K562 (cell line): Measurements from ENCODE around the gene AP2M1. TPM values are rescaled to one million over a fixed set of nuclear protein-coding genes. Genes with fewer than 3 reads are reported as not detected.

ENCODE experiments used
- CEBPG ChIP-seq, 3 experiments: fragments of 200-800 bp in 1 of 3; sonication (Bioruptor generic) in 1 of 3; sonication (generic) in 1 of 3; formaldehyde crosslinking in 1 of 3; IDR thresholded peaks in 2 of 3; conservative IDR thresholded peaks in 1 of 3; 2 replicates each; pipeline versions ENCODE4 v1.6.1 to v1.8.0; 2016 to 2022; ENCODE audit warnings: missing compliant biosample characterization in 2 of 3, missing genetic modification characterization in 2 of 3, mild to moderate bottlenecking in 1 of 3, missing genetic modification reagents in 1 of 3
- CHD2 ChIP-seq: IDR thresholded peaks from 2 replicates; pipeline ENCODE4 v1.6.1; 2011; ENCODE audit warnings: low read depth, low read length
- GABPB2 ChIP-seq: fragments of 250-450 bp; sonication (Bioruptor Pico); conservative IDR thresholded peaks from 2 replicates; pipeline ENCODE4 v1.5.1; 2021; ENCODE audit warnings: mild to moderate bottlenecking
- GATAD2B ChIP-seq: fragments of 450-650 bp; IDR thresholded peaks from 2 replicates; pipeline ENCODE4 v1.6.1; 2017; ENCODE audit warnings: mild to moderate bottlenecking, borderline replicate concordance
- HCFC1 ChIP-seq: IDR thresholded peaks from 2 replicates; pipeline ENCODE4 v1.6.1; 2012; ENCODE audit warnings: low read depth, low read length, improper control_type of control experiment
- JUND ChIP-seq, 2 experiments: IDR thresholded peaks; 2 replicates in 1 of 2; 3 replicates in 1 of 2; pipeline ENCODE4 v1.6.1; 2011; ENCODE audit warnings: borderline replicate concordance in 2 of 2, low read depth in 2 of 2, low read length in 2 of 2, improper control_type of control experiment in 1 of 2, missing biosample characterization in 1 of 2, missing genetic modification characterization in 1 of 2, missing genetic modification reagents in 1 of 2
- LEF1 ChIP-seq: fragments of 450-650 bp; IDR thresholded peaks from 2 replicates; pipeline ENCODE4 v1.6.1; 2016; ENCODE audit warnings: mild to moderate bottlenecking
- NR2F6 ChIP-seq: fragments of 450-650 bp; formaldehyde crosslinking; IDR thresholded peaks from 2 replicates; pipeline ENCODE4 v1.4.0; 2020; ENCODE audit warnings: mild to moderate bottlenecking
- OTX1 ChIP-seq: fragments of 450-650 bp; formaldehyde crosslinking; IDR thresholded peaks from 2 replicates; pipeline ENCODE4 v1.4.0; 2022; ENCODE audit warnings: mild to moderate bottlenecking
- PHF21A ChIP-seq: fragments of 450-650 bp; IDR thresholded peaks from 2 replicates; pipeline ENCODE4 v1.6.1; 2017; ENCODE audit warnings: low read depth, borderline replicate concordance
- POLR2AphosphoS5 ChIP-seq: IDR thresholded peaks from 2 replicates; pipeline ENCODE4 v1.6.1; 2011; ENCODE audit warnings: mild to moderate bottlenecking, low read depth, low read length, moderate library complexity; ENCODE audit not compliant: control insufficient read depth, insufficient read depth
- SMARCA4 ChIP-seq: fragments of 450-650 bp; IDR thresholded peaks from 2 replicates; pipeline ENCODE4 v1.6.1; 2016
- SRSF7 ChIP-seq: fragments of 200-400 bp; formaldehyde crosslinking; optimal IDR thresholded peaks from 2 replicates; pipeline ENCODE3; 2017; ENCODE audit warnings: mild to moderate bottlenecking, low read depth, low read length
- U2AF2 ChIP-seq: fragments of 200-400 bp; formaldehyde crosslinking; optimal IDR thresholded peaks from 2 replicates; pipeline ENCODE3; 2017; ENCODE audit warnings: low read depth, mild to moderate bottlenecking, low read length
- ZKSCAN8 ChIP-seq: fragments of 200-800 bp; sonication (Bioruptor generic); IDR thresholded peaks from 2 replicates; pipeline ENCODE4 v1.6.1; 2016; ENCODE audit warnings: missing genetic modification characterization, missing compliant biosample characterization
- ZNF699 ChIP-seq: fragments of 250-450 bp; sonication (Bioruptor Pico); IDR thresholded peaks from 2 replicates; pipeline ENCODE4 v1.8.0; 2021; ENCODE audit warnings: mild to moderate bottlenecking, moderate library complexity; ENCODE audit not compliant: insufficient replicate concordance
- polyA plus RNA-seq, 8 experiments: library from polyadenylated mRNA; depleted of rRNA in 4 of 8; stranded (reverse) in 5 of 8; unstranded in 3 of 8; fragments of >200 nt; fragmentation: Nextera tagmentation in 2 of 8; fragmentation: Illumina TruSeq in 1 of 8; extraction: Ambion mirVana in 2 of 8; extraction: Trizol in 1 of 8; gene quantifications; 2 replicates each; pipeline versions ENCODE4 v1.2.1 to v1.2.3, GENCODE V29; 2011 to 2014; ENCODE audit warnings: inconsistent platforms in 1 of 8, missing spikeins in 1 of 8
- total RNA-seq, 7 experiments: library from RNA; depleted of rRNA in 6 of 7; stranded (reverse); fragments of >200 nt in 6 of 7; fragmentation: Illumina TruSeq in 2 of 7; extraction: Trizol in 2 of 7; gene quantifications; 2 replicates each; pipeline versions ENCODE4 v1.2.1 to v1.2.3, GENCODE V29; 2011 to 2021; ENCODE audit warnings: low replicate concordance in 1 of 7
- TF ChIP-seq, protein P1 (sequence below): fragments of 450-650 bp; IDR thresholded peaks from 2 replicates; pipeline ENCODE4 v1.6.1; 2018; ENCODE audit not compliant: partially characterized antibody
- TF ChIP-seq, protein P2 (sequence below): fragments of 450-650 bp; IDR thresholded peaks from 2 replicates; pipeline ENCODE4 v1.6.1; 2017; ENCODE audit warnings: antibody characterized with exemption
- TF ChIP-seq, protein P3 (sequence below): IDR thresholded peaks from 2 replicates; pipeline ENCODE4 v1.6.1; 2012; ENCODE audit warnings: low read depth, low read length, improper control_type of control experiment, borderline replicate concordance
- TF ChIP-seq, protein P4 (sequence below): IDR thresholded peaks from 2 replicates; pipeline ENCODE4 v1.6.1; 2014; ENCODE audit warnings: antibody characterized with exemption

The AP2M1 gene
- total and polyA plus RNA-seq, 9 of the 15 experiments (the other 6 are each of a cell fraction or from before 2014, with no cell fraction given): 118 to 505 (median 296) TPM

DNA sequence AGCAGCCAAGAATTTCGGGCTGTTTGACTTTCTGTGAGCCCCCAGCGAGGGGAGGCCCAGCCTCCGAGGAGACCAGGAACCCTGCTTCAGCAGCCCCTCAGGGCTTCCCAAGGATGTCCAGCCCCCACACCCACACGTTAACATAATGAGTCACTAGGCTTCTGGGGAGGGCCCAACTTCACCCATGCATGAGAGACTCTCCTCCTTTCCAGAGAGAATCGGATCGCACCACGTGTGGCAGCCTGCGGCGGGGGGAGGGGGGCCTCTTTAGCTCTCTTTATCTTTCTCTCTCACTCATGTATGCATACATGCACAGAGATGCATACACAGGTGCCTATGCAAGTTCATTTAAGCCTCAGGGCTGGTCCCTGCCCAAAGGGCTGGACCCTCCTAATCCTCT is 3.1 kb upstream of the AP2M1 start (continued):
- TF ChIP-seq, protein P1, sequence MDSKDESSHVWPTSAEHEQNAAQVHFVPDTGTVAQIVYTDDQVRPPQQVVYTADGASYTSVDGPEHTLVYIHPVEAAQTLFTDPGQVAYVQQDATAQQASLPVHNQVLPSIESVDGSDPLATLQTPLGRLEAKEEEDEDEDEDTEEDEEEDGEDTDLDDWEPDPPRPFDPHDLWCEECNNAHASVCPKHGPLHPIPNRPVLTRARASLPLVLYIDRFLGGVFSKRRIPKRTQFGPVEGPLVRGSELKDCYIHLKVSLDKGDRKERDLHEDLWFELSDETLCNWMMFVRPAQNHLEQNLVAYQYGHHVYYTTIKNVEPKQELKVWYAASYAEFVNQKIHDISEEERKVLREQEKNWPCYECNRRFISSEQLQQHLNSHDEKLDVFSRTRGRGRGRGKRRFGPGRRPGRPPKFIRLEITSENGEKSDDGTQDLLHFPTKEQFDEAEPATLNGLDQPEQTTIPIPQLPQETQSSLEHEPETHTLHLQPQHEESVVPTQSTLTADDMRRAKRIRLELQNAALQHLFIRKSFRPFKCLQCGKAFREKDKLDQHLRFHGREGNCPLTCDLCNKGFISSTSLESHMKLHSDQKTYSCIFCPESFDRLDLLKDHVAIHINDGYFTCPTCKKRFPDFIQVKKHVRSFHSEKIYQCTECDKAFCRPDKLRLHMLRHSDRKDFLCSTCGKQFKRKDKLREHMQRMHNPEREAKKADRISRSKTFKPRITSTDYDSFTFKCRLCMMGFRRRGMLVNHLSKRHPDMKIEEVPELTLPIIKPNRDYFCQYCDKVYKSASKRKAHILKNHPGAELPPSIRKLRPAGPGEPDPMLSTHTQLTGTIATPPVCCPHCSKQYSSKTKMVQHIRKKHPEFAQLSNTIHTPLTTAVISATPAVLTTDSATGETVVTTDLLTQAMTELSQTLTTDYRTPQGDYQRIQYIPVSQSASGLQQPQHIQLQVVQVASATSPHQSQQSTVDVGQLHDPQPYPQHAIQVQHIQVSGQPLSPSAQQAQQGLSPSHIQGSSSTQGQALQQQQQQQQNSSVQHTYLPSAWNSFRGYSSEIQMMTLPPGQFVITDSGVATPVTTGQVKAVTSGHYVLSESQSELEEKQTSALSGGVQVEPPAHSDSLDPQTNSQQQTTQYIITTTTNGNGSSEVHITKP: peak; percentile 84
- TF ChIP-seq HCFC1: no peak
- no peak for TF ChIP-seq OTX1 (CRISPR knock-in tag)
- no peak for TF ChIP-seq CHD2
- no peak for TF ChIP-seq SRSF7
- TF ChIP-seq, protein P2, sequence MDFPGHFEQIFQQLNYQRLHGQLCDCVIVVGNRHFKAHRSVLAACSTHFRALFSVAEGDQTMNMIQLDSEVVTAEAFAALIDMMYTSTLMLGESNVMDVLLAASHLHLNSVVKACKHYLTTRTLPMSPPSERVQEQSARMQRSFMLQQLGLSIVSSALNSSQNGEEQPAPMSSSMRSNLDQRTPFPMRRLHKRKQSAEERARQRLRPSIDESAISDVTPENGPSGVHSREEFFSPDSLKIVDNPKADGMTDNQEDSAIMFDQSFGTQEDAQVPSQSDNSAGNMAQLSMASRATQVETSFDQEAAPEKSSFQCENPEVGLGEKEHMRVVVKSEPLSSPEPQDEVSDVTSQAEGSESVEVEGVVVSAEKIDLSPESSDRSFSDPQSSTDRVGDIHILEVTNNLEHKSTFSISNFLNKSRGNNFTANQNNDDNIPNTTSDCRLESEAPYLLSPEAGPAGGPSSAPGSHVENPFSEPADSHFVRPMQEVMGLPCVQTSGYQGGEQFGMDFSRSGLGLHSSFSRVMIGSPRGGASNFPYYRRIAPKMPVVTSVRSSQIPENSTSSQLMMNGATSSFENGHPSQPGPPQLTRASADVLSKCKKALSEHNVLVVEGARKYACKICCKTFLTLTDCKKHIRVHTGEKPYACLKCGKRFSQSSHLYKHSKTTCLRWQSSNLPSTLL: no peak
- TF ChIP-seq GABPB2 (CRISPR knock-in tag): no peak
- 0 out of 2 replicates have a peak, but pooled peaks have one; percentile 17 for TF ChIP-seq PHF21A
- TF ChIP-seq SMARCA4: 0 out of 2 replicates have a peak, but pooled peaks have one; percentile 22
- no peak for TF ChIP-seq CEBPG (CRISPR knock-in tag; IDR thresholded peaks at IDR 0.05)
- TF ChIP-seq CEBPG (tag; conservative IDR thresholded peaks at IDR 0.05 in 1 of 2, IDR thresholded peaks at IDR 0.05 in 1 of 2): no peak
- no peak for TF ChIP-seq ZNF699 (CRISPR knock-in tag)
- TF ChIP-seq, protein P3, sequence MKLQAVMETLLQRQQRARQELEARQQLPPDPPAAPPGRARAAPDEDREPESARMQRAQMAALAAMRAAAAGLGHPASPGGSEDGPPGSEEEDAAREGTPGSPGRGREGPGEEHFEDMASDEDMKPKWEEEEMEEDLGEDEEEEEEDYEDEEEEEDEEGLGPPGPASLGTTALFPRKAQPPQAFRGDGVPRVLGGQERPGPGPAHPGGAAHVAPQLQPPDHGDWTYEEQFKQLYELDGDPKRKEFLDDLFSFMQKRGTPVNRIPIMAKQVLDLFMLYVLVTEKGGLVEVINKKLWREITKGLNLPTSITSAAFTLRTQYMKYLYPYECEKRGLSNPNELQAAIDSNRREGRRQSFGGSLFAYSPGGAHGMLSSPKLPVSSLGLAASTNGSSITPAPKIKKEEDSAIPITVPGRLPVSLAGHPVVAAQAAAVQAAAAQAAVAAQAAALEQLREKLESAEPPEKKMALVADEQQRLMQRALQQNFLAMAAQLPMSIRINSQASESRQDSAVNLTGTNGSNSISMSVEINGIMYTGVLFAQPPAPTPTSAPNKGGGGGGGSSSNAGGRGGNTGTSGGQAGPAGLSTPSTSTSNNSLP: no peak
- TF ChIP-seq NR2F6 (CRISPR knock-in tag): no peak
- 0 out of 2 replicates have a peak, but pooled peaks have one; percentile 26 for TF ChIP-seq POLR2AphosphoS5
- TF ChIP-seq, protein P4, sequence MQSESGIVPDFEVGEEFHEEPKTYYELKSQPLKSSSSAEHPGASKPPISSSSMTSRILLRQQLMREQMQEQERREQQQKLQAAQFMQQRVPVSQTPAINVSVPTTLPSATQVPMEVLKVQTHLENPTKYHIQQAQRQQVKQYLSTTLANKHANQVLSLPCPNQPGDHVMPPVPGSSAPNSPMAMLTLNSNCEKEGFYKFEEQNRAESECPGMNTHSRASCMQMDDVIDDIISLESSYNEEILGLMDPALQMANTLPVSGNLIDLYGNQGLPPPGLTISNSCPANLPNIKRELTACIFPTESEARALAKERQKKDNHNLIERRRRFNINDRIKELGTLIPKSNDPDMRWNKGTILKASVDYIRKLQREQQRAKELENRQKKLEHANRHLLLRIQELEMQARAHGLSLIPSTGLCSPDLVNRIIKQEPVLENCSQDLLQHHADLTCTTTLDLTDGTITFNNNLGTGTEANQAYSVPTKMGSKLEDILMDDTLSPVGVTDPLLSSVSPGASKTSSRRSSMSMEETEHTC: no peak
- peak; percentile 71; the same call in 1 of the 2 replicates for TF ChIP-seq JUND (IDR thresholded peaks at IDR 0.05; ENCODE audit: borderline replicate concordance, low read depth, low read length)
- TF ChIP-seq JUND (tag; IDR thresholded peaks at IDR 0.05; ENCODE audit: borderline replicate concordance, low read depth, low read length): peak; percentile 11; the same call in 1 of the 3 replicates
- no peak for TF ChIP-seq U2AF2
- no peak for TF ChIP-seq ZKSCAN8 (CRISPR knock-in tag)
- TF ChIP-seq GATAD2B: no peak
- TF ChIP-seq LEF1: no peak
